GM20000 (cell line): ENCODE results near the gene MAGIX.

Source experiments
- DNase-seq: peaks from one replicate; pipeline ENCODE4 v3.0.0; 2012; ENCODE audit warnings: low spot score
- CTCF ChIP-seq: IDR thresholded peaks from 2 replicates; pipeline ENCODE4 v1.5.1; 2012; ENCODE audit warnings: mild to moderate bottlenecking, control low read depth; ENCODE audit errors: extremely low read depth, missing control alignments

MAGIX gene

GRCh38 chrX:49198540-49199314, 36.2 kb downstream of the MAGIX start:
- DNase-seq = no peak
- no peak for TF ChIP-seq CTCF

GRCh38 chrX:49199315-49199595, 36.7 kb downstream of the MAGIX start:
- TF ChIP-seq CTCF = no peak
- DNase-seq = no peak

- peak; percentile 93 for DNase-seq
- no peak for TF ChIP-seq CTCF
These were observed 37.6 kb downstream of the MAGIX start, which contains the start of gene SYP for GRCh38 chrX:49199906-49200771. Gene SYP, minus strand, starts transcription at chrX:49200193. Its CDS starts 7 bp downstream, at chrX:49200186.

GRCh38 chrX:49202022-49202421, 39.5 kb downstream of the MAGIX start:
- TF ChIP-seq CTCF = no peak
- no peak for DNase-seq

- no peak for TF ChIP-seq CTCF
- no peak for DNase-seq
These were observed 41.0 kb downstream of the MAGIX start for GRCh38 chrX:49203536-49203935.

GRCh38 chrX:49204017-49204416, 41.5 kb downstream of the MAGIX start:
- DNase-seq = no peak

More at GRCh38 chrX:49204017-49204416, 41.5 kb downstream of the MAGIX start:
- no peak for TF ChIP-seq CTCF
